Activated naive CD4-positive, alpha-beta T cell treated with anti-CD3 and anti-CD28 coated beads, Interleukin-2, amount 50 U/mL, for 72 hours (primary cell): Measurements from ENCODE around the gene RNGTT. TPM values are rescaled to one million over a fixed set of nuclear protein-coding genes. Genes with fewer than 3 reads are reported as not detected.
A peak's percentile ranks its signal among the peaks of the same experiment; 100 is the strongest.

Experiments
- ATAC-seq, 2 donors: fragments of 150-1000 bp; cut with Tn5 transposase; 2 replicates each; pipeline ENCODE4 v1.10.0; 2021; ENCODE audit warnings: mild to moderate bottlenecking in 2 of 2, moderate library complexity in 2 of 2
- DNase-seq, 2 donors: peaks; one replicate each; pipeline ENCODE4 v3.0.0; 2021 to 2022; ENCODE audit warnings: low spot score in 2 of 2
- H3K27ac Mint-ChIP-seq, 2 donors: one replicate each; pipeline ENCODE4 v1.8.0; 2022; ENCODE audit warnings: mild to moderate bottlenecking in 2 of 2, mixed read lengths in 2 of 2
- H3K36me3 Mint-ChIP-seq, 2 donors: one replicate each; pipeline ENCODE4 v1.8.0; 2022; ENCODE audit warnings: mixed read lengths in 2 of 2
- H3K9me3 Mint-ChIP-seq, 2 donors: one replicate each; pipeline ENCODE4 v1.8.0; 2022; ENCODE audit warnings: mixed read lengths in 2 of 2
- total RNA-seq, 2 donors: library from RNA; stranded (reverse); gene quantifications; one replicate each; pipeline ENCODE4 v1.2.3, GENCODE V29; 2022

Gene RNGTT
- total RNA-seq, 2 donors from 2014 or later: 22.3 to 28.7 TPM

DNA sequence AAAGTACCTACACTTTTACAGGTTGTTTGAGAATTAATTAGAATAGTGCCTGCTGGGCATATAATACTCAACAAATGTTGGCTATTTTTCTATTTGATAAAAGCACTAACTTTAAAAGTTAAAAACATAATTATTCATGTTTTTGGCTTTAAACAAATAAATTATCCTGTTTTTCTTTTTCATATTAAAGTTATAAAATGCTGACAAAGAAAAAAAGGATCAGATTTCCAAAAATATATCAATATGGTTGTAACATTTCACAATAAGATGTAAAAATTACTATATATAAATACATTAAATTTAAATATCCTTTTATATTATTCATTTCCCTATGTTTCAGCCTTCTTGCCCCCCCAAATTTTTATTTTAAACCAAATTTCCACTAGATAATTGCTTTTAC lies 312.0 kb downstream of the RNGTT start:
- ATAC-seq: no peak
- DNase-seq: no peak
- peaks cover 3 to 4% of the 10 kb centered on the region in 2 donors for H3K9me3 Mint-ChIP-seq
- H3K36me3 Mint-ChIP-seq: peaks cover 6 to 15% of the 10 kb centered on the region in 2 donors
- H3K27ac Mint-ChIP-seq: no peak overlapping the region

DNA sequence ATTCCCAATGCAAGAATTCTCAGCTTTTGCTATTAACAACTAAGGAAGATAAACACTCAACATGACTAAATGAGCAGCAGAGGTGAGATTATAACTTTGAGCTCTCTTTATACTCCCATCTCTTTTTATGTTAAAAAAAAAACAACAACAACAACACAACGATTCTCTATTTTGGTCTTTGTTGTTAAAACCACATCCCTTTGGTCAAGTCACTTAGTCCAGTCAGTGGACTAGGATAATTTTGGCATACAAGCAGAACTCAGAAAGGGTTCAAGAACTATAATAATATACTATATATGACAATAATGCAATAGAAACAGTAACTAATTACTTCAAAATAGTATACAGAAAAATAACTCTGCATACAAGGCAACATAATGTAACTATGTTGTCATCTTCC lies 312.4 kb downstream of the RNGTT start:
- ATAC-seq (no peak), DNase-seq (no peak)
- Mint-ChIP-seq H3K36me3 (peaks cover 6 to 15% of the 10 kb centered on the region in 2 donors), H3K27ac (no peak overlapping the region), H3K9me3 (peaks cover 3 to 4% of the 10 kb centered on the region in 2 donors)

DNA sequence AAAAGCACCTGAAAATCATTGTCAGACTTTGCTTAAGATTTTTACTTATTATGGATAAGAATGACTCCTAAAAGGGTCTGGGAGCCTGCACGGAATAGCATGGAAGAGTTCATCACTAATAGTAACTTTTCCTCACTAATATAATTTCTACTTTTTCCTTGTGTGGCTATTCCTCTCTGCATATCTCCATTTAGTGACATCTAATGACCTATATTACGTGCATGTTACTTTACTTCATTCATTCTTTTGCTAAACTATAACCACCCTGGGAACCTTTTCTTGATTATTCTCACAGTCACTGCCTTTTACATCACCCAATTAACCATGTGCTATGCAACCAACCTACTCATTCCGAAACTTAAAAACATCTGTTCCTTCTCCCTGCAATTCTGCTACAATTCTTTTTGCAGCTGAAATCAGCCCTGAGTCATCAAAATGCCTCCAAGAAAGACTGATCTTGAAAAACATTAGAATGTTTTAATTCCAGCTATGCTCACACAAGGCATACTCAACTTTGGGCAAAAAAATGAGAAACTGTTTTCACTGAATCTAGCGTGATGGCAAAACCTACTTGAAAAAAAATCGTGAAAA lies 313.3 kb downstream of the RNGTT start:
- Mint-ChIP-seq H3K27ac (no peak overlapping the region), H3K36me3 (peaks cover 6 to 15% of the 10 kb centered on the region in 2 donors), H3K9me3 (peaks cover 3 to 4% of the 10 kb centered on the region in 2 donors)
- DNase-seq (no peak), ATAC-seq (peak in 1 of 2 donors; percentile 68)

DNA sequence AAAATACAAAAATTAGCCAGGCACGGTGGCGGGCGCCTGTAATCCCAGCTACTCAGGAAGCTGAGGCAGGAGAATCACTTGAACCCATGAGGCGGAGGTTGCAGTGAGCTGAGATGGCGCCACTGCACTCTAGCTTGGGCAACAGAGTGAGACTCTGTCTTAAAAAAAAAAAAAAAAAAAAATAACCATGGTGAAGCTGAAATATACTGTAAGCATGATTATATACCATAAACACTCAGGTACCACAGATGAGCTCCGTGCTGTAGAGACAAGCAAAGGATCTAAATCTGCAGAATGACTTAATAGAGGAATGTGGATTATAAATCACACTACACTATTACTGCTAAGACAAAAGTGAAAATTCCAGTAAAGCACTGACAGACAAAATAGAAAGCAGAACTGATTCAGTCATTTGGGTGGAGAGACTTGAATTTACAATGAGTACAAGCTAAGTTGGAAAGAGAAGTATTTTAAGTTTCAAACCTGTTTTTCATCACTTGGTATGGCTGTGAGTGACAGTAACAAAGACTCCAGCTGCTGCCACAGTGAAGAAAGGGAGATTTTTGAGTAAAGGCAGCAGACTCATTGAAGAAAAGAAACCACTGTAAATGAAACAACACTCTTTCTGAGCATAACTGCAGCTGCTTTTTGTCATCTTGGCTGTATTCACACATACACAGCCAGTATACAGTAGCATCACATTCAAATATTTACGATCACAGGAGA lies 322.1 kb downstream of the RNGTT start:
- Mint-ChIP-seq H3K27ac (peak overlapping the region in 1 of 2 donors; percentile 2), H3K36me3 (no peaks in the 10 kb centered on the region)

DNA sequence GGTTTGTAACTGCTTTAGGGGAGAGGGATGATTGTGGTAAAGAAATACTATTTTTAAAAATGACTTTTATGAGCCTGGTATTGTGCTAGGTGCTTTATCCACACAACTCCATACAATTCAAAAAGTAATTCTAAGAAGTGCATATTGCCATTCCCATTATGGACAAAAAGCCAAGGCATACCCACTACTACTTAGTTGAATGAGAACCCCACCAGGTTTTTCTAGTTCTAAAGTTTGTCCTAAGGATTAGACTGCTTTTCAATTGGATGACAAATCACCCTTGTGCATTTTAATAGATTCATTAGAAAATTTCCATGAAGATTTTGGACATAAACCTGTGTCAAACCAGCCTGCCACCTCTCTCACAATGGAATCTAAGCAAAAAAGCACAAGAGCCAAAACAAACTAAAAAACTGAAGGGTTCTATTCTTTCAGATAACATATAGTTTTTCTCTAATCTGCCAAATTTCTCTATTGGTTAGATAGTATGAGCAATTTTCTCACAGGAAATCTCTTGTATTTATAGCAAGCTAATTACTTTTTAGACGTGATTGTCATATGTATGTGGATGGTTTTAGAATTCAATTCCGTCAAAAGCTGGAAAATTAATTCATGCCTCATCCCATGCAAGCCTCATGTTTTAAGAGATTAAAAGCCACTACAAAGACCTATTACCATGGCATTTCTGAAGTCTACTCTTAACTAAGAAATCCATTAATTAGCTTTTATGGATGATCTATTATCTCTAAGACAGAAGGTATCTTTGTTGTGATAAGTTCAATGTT lies 325.5 kb downstream of the RNGTT start:
- no peak for ATAC-seq
- H3K9me3 Mint-ChIP-seq: no peaks in the 10 kb centered on the region

More for the DNA sequence above, 322.1 kb downstream of the RNGTT start:
- ATAC-seq (peak in 1 of 2 donors; percentile 94), DNase-seq (no peak)
- no peaks in the 10 kb centered on the region for H3K9me3 Mint-ChIP-seq

DNA sequence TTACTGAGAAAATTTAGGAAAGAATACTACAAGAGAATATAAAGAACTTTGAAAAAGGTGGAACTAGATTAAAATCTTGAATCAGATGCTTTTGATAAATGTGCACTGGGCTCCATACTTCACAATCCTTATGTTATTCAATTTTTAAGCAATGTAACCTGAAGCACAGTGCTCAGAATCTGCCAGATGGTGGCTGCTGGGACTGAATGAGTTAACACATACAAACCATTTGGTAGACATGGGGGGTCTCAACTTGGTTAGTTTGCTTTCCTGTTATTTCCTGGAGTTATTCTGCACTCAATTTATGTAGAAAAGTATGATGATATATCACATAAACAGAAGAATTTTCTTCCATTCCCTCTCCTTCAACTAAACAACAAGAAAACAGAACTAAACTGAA lies 326.5 kb downstream of the RNGTT start:
- DNase-seq (no peak), ATAC-seq (no peak)
- Mint-ChIP-seq H3K9me3 (no peaks in the 10 kb centered on the region), H3K27ac (no peak overlapping the region), H3K36me3 (no peaks in the 10 kb centered on the region)

More for the DNA sequence above, 325.5 kb downstream of the RNGTT start:
- no peak overlapping the region for H3K27ac Mint-ChIP-seq
- no peaks in the 10 kb centered on the region for H3K36me3 Mint-ChIP-seq
- DNase-seq: no peak

DNA sequence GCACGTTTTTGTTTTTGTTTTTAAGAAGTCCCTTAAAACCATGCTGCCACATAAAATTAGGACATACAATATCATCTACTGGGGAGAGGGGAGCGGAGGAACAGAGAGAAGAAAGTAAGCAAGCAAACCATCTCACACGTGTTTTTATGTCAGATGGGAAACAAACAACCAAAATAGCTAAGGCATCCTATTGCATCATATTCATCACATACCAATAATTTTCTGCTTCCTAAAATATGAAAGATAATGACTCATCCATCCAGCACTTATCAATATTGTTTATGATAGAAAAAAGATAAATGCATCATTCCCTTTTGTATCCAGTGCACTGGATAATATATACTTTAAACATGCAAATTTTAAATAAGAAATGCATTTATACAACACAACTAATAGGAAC lies 329.6 kb downstream of the RNGTT start:
- no peaks in the 10 kb centered on the region for H3K9me3 Mint-ChIP-seq
- ATAC-seq (no peak), DNase-seq (no peak)
- no peaks in the 10 kb centered on the region for H3K36me3 Mint-ChIP-seq
- H3K27ac Mint-ChIP-seq: no peak overlapping the region

DNA sequence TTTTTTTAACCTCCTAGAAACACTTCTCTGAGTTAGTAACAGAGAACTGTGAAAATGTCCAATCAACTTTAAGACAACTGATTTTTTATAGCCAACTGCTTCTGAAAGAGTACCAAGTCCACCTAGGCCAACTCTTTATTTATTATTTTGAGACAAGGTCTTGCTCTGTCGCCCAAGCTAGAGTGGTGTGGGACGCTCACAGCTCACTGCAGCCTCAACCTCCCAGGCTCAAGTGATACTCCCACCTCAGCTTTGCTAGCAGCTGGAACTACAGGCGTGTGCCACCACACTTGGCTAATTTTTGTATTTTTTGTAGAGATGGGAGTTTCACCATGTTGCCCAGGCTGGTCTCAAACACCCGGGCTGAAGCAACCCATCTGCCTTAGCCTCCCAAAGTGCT lies 331.6 kb downstream of the RNGTT start:
- H3K27ac Mint-ChIP-seq: no peak overlapping the region
- H3K36me3 Mint-ChIP-seq: no peaks in the 10 kb centered on the region
- DNase-seq (no peak), ATAC-seq (no peak)
- H3K9me3 Mint-ChIP-seq: no peaks in the 10 kb centered on the region

DNA sequence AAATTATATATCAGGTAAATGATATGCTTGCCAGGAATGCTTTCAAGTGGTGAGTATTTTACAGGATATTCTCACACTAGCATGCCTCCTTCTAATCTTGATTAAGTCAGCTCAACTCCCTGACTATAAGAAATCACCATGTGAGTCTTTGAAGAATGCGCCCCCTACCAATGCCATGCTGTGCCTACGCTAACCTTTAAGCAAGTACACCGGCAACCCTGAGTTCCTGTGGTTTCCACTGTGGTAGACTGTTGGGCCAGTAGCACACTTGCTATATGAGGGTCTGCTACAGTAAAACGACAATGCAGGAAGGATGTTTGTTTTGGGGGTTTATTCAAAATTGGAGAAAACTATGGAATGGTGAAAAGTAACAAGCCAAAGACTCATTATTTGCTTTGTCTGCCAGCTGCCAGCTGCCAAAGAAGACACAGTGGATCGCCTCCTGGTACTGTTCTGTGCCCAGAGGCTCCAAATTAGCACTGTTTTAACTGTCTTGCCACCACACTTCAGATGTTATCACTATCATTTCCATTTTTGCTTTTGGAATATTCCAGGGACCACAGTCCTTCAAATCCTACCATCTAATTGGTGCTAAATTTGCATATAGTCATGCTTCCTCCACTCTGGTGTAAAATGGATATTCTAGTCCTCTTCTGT lies 333.5 kb downstream of the RNGTT start:
- H3K9me3 Mint-ChIP-seq: no peaks in the 10 kb centered on the region
- no peak overlapping the region for H3K27ac Mint-ChIP-seq
- ATAC-seq (no peak), DNase-seq (no peak)
- H3K36me3 Mint-ChIP-seq: no peaks in the 10 kb centered on the region

DNA sequence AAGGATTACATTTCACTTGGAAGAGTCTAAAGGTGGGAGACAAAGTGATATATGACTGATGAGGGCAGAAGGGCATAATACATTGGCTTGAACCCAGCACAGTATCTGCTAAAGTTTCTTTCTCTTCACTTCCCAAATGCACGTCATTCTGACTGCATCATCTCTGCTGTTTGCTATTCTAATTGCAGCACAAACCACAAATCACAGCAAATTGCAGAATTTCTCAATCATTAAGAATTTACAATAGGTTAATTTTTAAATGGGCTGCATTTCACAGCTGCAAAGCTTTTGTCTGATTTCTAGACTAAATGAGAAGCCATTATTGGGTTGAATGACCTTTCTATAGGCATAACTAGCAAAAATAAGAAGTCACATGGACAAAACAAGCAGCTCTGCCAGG lies 337.0 kb downstream of the RNGTT start:
- H3K36me3 Mint-ChIP-seq: peaks cover 0 to 4% of the 10 kb centered on the region in 2 donors
- no peak for DNase-seq
- ATAC-seq: no peak
- H3K27ac Mint-ChIP-seq: no peak overlapping the region
- peaks cover 0 to 3% of the 10 kb centered on the region in 2 donors for H3K9me3 Mint-ChIP-seq

DNA sequence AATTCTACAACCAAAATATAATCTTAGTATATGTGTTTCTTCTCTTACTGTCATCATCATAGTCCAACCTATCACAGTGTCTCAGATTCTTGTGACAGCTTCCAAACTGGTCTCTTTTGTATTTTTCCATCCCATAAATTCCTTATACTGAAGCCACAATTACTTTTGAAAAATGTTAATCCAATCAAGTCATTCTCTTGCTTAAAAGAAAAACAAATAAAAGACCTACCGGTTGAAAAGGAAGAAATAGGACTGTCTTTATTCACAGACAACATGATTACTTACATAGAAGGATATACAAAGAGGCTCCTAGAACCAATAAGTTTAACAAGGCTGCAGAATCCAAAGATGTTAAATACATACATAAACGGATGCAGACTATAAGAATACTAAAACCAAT lies 339.9 kb downstream of the RNGTT start:
- Mint-ChIP-seq H3K27ac (no peak overlapping the region), H3K9me3 (peaks cover 0 to 3% of the 10 kb centered on the region in 2 donors), H3K36me3 (peaks cover 4 to 5% of the 10 kb centered on the region in 2 donors)
- ATAC-seq (no peak), DNase-seq (no peak)

DNA sequence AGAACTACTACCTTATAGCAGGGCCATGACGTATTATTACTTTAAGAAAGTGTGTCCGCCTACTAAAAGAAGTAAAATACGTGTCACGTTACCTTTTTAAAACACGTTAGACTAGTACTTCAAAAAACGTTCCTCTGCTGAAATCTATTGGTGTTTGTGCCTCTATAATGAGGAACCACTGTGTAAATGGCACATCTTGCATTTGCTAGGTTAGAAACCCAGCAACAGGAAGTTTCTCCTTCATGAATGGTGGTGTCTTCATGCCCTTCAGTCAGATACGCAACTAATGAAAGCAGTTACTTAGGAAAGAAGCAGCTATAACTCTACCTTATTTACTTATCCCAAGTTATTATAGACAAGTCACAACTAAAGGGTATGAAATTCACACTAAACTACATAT lies 343.5 kb downstream of the RNGTT start:
- peaks cover 4 to 9% of the 10 kb centered on the region in 2 donors for H3K36me3 Mint-ChIP-seq
- H3K9me3 Mint-ChIP-seq: peaks cover 3 to 5% of the 10 kb centered on the region in 2 donors

DNA sequence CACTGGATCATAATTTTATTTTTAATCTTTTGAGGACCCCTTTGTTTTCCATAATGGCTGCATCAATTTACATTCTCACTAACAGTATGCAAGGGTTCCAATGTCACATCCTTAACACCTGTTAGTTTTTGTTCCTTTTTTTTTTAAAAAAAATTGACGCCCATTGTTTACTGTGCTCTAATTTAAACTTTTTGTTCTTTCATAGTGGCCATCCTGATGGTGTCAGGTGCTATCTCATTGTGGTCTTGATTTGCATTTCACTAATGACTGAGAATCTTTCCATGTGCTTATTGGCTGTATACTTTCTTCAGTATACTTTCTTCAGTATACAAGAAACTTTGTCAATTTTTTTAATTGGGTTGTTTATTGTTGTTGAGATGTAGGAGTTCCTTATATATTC lies 347.0 kb downstream of the RNGTT start:
- DNase-seq: no peak
- no peak overlapping the region for H3K27ac Mint-ChIP-seq
- H3K36me3 Mint-ChIP-seq: peaks cover 23 to 24% of the 10 kb centered on the region in 2 donors
- H3K9me3 Mint-ChIP-seq: peaks cover 0 to 5% of the 10 kb centered on the region in 2 donors
- no peak for ATAC-seq

More for the DNA sequence above, 343.5 kb downstream of the RNGTT start:
- no peak overlapping the region for H3K27ac Mint-ChIP-seq
- DNase-seq: no peak
- ATAC-seq: no peak

DNA sequence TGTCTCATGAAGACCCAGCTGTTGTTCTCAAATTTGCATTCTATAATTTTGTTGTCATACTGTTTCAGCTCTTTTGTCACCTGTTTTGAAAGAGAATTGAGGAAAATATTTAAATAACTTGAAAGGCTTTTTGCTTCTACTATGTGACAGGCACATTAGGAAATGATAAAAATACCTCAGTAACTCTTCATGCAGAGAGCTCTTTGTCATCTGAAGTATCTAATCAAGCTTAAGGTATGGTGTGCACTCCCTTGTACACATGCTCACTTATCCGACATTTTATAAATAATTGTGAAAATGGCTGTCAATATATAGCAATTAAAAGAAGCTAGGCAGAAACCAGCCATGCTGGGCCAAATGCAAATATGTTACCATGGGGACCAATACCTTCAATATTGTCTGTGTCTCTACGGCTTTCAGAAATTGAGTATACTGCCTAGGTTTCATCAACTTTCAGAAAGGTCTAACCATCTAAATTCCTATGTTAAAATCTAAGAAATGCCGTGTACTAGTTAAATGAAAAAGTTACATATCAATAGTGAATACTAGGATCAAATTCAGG lies 349.0 kb downstream of the RNGTT start:
- Mint-ChIP-seq H3K27ac (no peak overlapping the region), H3K9me3 (peaks cover 0 to 5% of the 10 kb centered on the region in 2 donors), H3K36me3 (peaks cover 18 to 28% of the 10 kb centered on the region in 2 donors)
- no peak for DNase-seq
- ATAC-seq: no peak

DNA sequence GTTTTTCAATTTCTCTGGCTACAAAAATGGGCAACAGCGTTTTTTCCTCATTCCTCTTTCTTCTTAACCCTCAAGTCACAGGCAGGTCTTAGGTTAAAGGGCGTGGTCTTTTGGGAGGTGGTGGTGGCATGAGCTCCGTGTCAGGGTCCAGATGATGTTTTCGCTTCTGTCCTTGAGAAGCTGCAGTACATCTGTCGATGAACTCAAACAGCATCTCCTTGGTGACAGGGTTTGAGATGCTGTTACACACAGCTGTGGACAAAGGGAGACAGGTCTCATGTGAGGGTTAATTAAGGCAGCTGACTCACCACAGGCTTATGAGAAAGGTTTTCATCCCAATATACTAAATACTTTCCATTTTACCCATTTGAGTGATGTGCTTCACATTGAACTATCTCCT lies 350.8 kb downstream of the RNGTT start:
- H3K36me3 Mint-ChIP-seq: peaks cover 18 to 33% of the 10 kb centered on the region in 2 donors
- peaks cover 0 to 9% of the 10 kb centered on the region in 2 donors for H3K9me3 Mint-ChIP-seq
- no peak for DNase-seq
- H3K27ac Mint-ChIP-seq: no peak overlapping the region
- ATAC-seq: no peak

DNA sequence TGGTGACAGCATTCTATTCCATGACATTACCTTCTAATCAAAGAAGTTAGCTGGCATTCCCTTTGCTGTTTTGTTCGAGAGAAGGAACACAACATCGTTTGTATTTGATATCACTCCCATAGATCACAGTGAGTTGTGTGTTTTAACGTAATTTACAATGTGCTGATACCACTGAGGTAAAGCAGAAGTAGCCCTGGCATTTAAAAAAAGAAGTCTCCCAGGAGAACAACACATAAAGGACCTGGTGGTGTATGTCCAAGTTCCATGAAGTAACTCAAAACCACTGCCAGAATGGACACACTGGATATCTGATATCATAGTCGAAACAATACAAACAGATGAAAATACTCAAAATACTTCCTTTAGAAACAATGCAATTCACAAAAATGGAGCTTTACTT lies 351.7 kb downstream of the RNGTT start:
- peaks cover 0 to 5% of the 10 kb centered on the region in 2 donors for H3K9me3 Mint-ChIP-seq
- peaks cover 15 to 33% of the 10 kb centered on the region in 2 donors for H3K36me3 Mint-ChIP-seq
- ATAC-seq (no peak), DNase-seq (no peak)
- no peak overlapping the region for H3K27ac Mint-ChIP-seq
